ENCODE data around the gene PREX1.

DNA sequence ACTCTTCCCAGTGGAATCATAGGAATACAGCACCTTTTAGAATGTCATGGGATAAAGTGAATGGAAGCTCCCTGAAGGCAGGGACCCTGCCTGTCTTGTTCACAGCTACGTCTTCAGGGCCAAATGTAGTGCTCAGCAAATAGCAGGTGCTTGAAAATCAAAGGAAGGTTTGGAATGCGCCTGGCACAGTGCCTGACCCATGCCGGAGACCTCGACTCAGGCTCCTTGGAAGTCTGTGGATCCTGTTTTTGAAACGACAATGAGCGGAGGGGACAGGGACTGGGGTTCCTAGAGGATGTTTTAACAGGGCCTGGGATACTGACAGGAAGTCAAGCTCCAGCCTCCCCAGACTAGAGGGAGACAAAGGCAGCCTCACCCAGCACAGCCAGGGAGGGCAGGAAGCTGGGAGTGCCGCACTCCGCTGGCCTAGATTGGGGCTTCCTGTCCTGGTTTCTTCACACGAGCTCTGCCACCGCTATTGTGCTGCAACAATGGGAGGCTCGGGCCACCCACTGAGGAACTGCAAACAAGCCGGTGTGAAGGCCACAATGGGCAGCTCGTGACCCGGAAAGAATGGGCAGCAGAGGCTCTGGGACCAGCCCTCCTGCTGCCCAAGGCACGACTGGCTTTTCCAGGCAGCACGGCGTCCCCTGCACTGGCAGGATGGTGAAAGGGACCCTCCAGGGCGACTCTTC, 76.7 kb downstream of the PREX1 start:
- TF ChIP-seq, protein P1, sequence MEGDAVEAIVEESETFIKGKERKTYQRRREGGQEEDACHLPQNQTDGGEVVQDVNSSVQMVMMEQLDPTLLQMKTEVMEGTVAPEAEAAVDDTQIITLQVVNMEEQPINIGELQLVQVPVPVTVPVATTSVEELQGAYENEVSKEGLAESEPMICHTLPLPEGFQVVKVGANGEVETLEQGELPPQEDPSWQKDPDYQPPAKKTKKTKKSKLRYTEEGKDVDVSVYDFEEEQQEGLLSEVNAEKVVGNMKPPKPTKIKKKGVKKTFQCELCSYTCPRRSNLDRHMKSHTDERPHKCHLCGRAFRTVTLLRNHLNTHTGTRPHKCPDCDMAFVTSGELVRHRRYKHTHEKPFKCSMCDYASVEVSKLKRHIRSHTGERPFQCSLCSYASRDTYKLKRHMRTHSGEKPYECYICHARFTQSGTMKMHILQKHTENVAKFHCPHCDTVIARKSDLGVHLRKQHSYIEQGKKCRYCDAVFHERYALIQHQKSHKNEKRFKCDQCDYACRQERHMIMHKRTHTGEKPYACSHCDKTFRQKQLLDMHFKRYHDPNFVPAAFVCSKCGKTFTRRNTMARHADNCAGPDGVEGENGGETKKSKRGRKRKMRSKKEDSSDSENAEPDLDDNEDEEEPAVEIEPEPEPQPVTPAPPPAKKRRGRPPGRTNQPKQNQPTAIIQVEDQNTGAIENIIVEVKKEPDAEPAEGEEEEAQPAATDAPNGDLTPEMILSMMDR (IDR thresholded peaks at IDR 0.05; ENCODE audit: extremely low read depth in 1 of 2, insufficient read depth in 1 of 2, low read depth in 1 of 2, low read length in 2 of 2): no peak
- no peak for TF ChIP-seq POLR2A (IDR thresholded peaks at IDR 0.05; ENCODE audit: low read depth, low read length)
- TF ChIP-seq, protein P2, sequence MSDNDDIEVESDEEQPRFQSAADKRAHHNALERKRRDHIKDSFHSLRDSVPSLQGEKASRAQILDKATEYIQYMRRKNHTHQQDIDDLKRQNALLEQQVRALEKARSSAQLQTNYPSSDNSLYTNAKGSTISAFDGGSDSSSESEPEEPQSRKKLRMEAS (IDR thresholded peaks at IDR 0.05; ENCODE audit: insufficient read depth, insufficient read length): peak; percentile 25
- TF ChIP-seq POLR2AphosphoS5 (IDR thresholded peaks at IDR 0.05; ENCODE audit: insufficient read depth, low read depth, low read length): peak; percentile 58
